Kidney epithelial cell (primary cell): ENCODE data around the gene GAB2. TPM values are rescaled to one million over a fixed set of nuclear protein-coding genes. Genes with fewer than 3 reads are reported as not detected.
"Not testable (repeated sequence)": the region's sequence is repeated elsewhere in the genome, so short reads cannot be mapped to it uniquely, and the experiment has no call there.

Experiments
- DNase-seq: peaks from one replicate; pipeline ENCODE4 v3.0.0-alpha.2; 2010; ENCODE audit warnings: low read depth
- H3K27me3 ChIP-seq: 2 replicates; pipeline ENCODE4 v1.6.0; 2011; ENCODE audit warnings: low read length; ENCODE audit not compliant: control insufficient read depth, insufficient read depth
- H3K36me3 ChIP-seq: 2 replicates; pipeline ENCODE4 v1.5.1; 2011; ENCODE audit warnings: low read length; ENCODE audit not compliant: control insufficient read depth, insufficient read depth
- H3K4me3 ChIP-seq: 2 replicates; pipeline ENCODE4 v1.5.1; 2011; ENCODE audit warnings: low read depth, mild to moderate bottlenecking, control low read depth, low read length
- total RNA-seq: library from RNA; depleted of rRNA; stranded (reverse); fragments of >200 nt; gene quantifications from 2 replicates; pipeline ENCODE4 v1.2.3, GENCODE V29; 2015
- TF ChIP-seq, protein P1 (sequence below): IDR thresholded peaks from 2 replicates; pipeline ENCODE4 v1.5.1; 2011; ENCODE audit warnings: mild to moderate bottlenecking, moderate library complexity, low read length, control low read depth, inconsistent platforms; ENCODE audit not compliant: insufficient read depth, poor library complexity, severe bottlenecking

Gene GAB2
- total RNA-seq, 1 donor from 2014 or later = 13.1 TPM

DNA sequence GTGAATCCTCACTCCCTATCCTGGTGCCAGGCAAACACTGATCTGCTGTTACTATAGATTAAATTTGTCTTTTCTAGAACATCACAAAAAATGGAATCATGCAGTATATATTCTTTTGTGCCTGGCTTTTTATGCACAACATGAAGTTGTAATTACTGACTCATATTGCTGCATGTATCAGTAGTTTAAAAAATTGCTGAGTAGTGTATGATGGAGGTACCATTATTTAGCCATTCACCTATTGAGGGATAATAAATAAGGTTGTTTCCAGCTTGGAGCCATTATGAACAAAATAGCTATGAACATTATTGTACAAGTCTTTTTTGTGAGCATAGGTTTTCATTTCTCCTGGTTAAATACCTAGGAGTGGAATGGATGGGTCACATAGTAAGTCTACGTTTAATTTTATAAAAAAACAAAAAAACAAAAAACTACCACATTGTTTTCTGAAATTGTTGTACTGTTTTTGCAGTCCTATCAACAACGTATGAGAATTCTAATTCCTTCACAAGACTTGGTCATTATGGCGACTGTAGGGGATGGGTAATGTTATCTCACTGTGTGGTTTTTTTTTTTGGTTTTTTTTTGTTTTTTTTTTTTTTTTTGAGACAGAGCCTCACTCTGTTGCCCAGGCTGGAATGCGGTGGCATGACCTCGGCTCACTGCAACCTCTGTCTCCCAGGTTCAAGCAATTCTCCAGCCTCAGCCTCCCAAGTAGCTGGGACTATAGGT is 117.3 kb downstream of the GAB2 start:
- TF ChIP-seq, protein P1, sequence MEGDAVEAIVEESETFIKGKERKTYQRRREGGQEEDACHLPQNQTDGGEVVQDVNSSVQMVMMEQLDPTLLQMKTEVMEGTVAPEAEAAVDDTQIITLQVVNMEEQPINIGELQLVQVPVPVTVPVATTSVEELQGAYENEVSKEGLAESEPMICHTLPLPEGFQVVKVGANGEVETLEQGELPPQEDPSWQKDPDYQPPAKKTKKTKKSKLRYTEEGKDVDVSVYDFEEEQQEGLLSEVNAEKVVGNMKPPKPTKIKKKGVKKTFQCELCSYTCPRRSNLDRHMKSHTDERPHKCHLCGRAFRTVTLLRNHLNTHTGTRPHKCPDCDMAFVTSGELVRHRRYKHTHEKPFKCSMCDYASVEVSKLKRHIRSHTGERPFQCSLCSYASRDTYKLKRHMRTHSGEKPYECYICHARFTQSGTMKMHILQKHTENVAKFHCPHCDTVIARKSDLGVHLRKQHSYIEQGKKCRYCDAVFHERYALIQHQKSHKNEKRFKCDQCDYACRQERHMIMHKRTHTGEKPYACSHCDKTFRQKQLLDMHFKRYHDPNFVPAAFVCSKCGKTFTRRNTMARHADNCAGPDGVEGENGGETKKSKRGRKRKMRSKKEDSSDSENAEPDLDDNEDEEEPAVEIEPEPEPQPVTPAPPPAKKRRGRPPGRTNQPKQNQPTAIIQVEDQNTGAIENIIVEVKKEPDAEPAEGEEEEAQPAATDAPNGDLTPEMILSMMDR = no peak
- DNase-seq = no peak
- Histone ChIP-seq H3K4me3 (no peak overlapping the region), H3K27me3 (no peaks in the 10 kb centered on the region), H3K36me3 (no peaks in the 10 kb centered on the region)

DNA sequence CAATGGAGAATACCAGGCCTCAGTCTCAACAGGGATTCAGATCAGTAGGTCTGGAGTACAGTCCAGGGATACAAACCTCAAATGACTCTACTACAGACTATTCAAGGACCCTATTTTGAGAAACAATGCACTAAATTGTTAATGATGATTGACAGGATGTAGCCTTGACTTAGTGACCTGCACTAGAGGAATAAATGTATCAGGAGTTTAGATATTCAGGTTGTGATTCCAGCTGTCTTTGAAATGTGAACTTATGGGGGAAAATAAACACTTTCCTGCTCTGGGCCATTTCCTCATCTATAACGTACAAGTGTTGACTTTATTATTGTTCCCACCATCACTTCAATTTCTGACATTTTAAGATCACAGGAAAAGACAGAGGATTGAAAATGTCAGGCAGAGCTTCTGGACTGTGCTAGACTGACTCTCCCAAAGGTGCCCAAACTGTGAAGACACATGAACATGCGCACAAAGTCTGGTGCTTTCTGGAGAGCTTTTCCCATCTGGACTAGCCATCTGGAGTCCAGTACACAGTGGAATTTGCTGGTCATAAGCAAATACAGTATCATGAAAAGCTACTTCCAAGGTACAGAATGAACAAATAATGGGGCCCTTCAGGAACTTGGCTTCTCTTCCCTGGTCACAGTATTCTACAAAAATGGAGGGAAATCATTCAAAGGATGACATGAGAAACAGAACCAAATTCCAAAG is 118.5 kb downstream of the GAB2 start:
- no peak for DNase-seq
- no peak overlapping the region for H3K4me3 ChIP-seq
- TF ChIP-seq, protein P1 = no peak
- H3K27me3 ChIP-seq = no peaks in the 10 kb centered on the region
- H3K36me3 ChIP-seq = no peaks in the 10 kb centered on the region

DNA sequence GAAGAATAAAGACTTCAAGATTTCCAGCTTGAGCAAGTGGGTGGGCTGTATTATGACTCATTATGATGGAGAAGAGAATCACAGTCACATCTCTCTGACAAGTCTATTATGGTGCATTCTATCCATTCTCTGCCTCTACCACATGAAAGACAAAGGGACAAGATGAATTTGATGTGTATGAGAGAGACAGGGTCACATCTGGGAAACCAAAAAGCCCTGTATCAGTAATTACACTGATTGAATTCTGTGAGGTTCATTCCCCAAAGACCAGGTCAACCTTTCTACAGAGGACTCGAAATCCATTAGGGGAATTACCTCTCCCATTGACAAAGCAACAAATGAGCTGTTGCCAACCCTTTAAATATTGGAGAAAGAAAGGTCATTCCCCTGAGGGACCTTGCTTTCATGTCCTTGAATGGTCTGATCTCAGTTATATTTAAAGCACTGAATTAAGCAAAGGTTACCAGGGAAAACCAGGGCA is 119.3 kb downstream of the GAB2 start:
- TF ChIP-seq, protein P1 = no peak
- Histone ChIP-seq H3K36me3 (no peaks in the 10 kb centered on the region), H3K4me3 (no peak overlapping the region), H3K27me3 (no peaks in the 10 kb centered on the region)
- DNase-seq = no peak

DNA sequence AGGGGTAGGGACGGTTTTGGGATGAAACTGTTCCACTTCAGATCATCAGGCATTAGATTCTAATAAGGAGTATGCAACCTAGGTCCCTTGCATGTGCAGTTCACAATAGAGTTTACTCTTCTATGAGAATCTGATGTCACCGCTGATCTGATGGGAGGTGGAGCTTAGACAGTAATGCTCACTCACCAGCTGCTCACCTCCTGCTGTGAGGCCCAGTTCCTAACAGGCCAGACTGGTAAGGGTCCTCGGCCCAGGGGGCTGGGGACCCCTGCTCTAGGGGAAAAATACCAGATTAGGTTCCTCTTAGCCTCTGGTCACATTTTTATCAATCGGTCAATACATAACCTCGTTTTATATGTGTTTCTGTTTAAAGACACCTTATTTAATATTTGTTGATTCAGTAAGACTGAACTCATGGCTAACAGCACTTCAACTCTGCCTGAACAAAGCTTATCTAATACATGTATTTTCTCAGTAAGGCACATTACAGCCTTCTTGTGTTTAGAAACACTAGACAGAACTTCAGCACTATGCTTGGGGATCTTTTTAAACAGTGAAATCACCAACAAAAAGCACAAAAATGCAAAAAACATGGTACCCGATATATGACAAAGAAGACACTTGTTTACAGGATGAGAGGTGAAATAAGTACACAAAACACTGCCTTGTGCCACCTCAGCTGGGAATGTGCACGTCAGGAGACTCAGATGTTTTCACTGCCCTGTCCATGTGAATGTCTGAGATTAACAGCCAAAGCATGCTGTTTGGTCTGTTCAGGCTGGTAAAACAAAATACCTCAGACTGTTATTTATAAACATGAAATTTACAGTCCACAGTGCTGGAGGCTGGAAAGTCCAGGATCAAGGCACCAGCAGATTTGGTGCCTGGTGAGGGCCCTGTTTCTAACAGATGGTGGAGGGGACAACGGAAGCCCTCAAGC is 121.4 kb downstream of the GAB2 start:
- H3K27me3 ChIP-seq = no peaks in the 10 kb centered on the region
- TF ChIP-seq, protein P1 = no peak
- H3K4me3 ChIP-seq = no peak overlapping the region
- H3K36me3 ChIP-seq = no peaks in the 10 kb centered on the region
- no peak for DNase-seq

DNA sequence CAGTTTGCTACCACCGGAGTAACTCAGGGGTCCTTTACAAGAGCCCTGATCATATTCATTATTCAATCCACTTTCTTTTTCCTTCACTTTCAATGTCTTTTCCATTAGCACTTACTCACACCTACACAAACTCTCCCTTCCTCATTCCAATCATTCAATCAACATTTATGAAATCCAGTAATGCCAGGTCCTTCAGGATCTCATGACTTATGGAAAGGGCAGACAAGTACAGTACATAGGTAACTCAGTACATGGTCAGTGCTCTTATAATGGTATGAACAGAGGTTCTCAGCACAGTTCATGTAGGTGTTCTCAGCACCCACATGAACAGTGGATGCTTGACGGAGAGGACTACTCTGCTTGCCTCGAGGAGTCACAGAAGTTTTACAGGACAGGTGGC is 122.3 kb downstream of the GAB2 start:
- Histone ChIP-seq H3K4me3 (no peak overlapping the region), H3K36me3 (no peaks in the 10 kb centered on the region), H3K27me3 (no peaks in the 10 kb centered on the region)
- TF ChIP-seq, protein P1 = no peak
- DNase-seq = no peak

DNA sequence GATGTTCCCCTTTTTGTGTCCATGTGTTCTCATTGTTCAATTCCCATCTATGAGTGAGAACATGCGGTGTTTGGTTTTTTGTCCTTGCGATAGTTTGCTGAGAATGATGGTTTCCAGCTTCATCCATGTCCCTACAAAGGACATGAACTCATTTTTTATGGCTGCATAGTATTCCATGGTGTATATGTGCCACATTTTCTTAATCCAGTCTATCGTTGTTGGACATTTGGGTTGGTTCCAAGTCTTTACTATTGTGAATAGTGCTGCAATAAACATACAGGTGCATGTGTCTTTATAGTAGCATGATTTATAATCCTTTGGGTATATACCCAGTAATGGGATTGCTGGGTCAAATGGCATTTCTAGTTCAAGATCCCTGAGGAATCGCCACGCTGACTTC is 123.5 kb downstream of the GAB2 start:
- H3K4me3 ChIP-seq, H3K27me3 ChIP-seq, H3K36me3 ChIP-seq, DNase-seq: not testable (repeated sequence)
